SK-N-SH (cell line): Measurements from ENCODE around the gene EXOC6B. TPM values are rescaled to one million over a fixed set of nuclear protein-coding genes. Genes with fewer than 3 reads are reported as not detected.
"Not testable (repeated sequence)": the region's sequence is repeated elsewhere in the genome, so short reads cannot be mapped to it uniquely, and the experiment has no call there.

Experiments
- CTCF ChIA-PET: fragments of 300-600, 350-600 bp; formaldehyde crosslinking; extraction: SDS; loops from one replicate; lab custom pipeline; 2021; lab: Yijun Ruan, JAX
- POLR2A ChIA-PET: fragments of 350-600 bp; sonication (Branson Sonifier 250); formaldehyde crosslinking; extraction: SDS; loops from one replicate; lab custom pipeline; 2020; ENCODE audit warnings: antibody characterized with exemption, inconsistent platforms; lab: Yijun Ruan, JAX
- DNase-seq: peaks from one replicate; pipeline ENCODE4 v3.0.0; 2012
- H2AFZ ChIP-seq: fragments of 200-600 bp; sonication (generic); 2 replicates; pipeline ENCODE4 v1.8.1; 2016; ENCODE audit warnings: antibody characterized with exemption, mild to moderate bottlenecking, low read depth
- H3F3A ChIP-seq: fragments of 200-600 bp; sonication (generic); replicated peaks from 2 replicates; pipeline ENCODE3; 2016; ENCODE audit warnings: antibody characterized with exemption, mild to moderate bottlenecking; ENCODE audit not compliant: insufficient read depth
- H3K27ac ChIP-seq, 2 experiments: fragments of 200-500 bp in 1 of 2; fragments of 200-600 bp in 1 of 2; sonication (Bioruptor generic) in 1 of 2; sonication (generic), shearing (Covaris generic) in 1 of 2; 2 replicates each; pipeline versions ENCODE4 v1.5.1 to v1.6.1; 2014 to 2016; ENCODE audit warnings: low read depth in 2 of 2, inconsistent platforms in 1 of 2, low read length in 1 of 2, mild to moderate bottlenecking in 1 of 2, mixed read lengths in 1 of 2
- H3K27me3 ChIP-seq: fragments of 200-600 bp; sonication (generic), shearing (Covaris generic); 2 replicates; pipeline ENCODE4 v1.6.1; 2016; ENCODE audit warnings: mixed run types; ENCODE audit not compliant: insufficient read depth
- H3K36me3 ChIP-seq, 2 experiments: fragments of 200-500 bp in 1 of 2; fragments of 200-600 bp in 1 of 2; sonication (Bioruptor generic) in 1 of 2; sonication (generic) in 1 of 2; replicated peaks in 1 of 2; 2 replicates each; pipeline versions ENCODE3 to v1.5.1; 2014 to 2016; ENCODE audit warnings: low read length in 1 of 2, mild to moderate bottlenecking in 1 of 2; ENCODE audit not compliant: insufficient read depth in 2 of 2, control insufficient read depth in 1 of 2
- H3K4me1 ChIP-seq, 2 experiments: fragments of 200-500 bp in 1 of 2; fragments of 200-600 bp in 1 of 2; sonication (Bioruptor generic) in 1 of 2; sonication (generic), shearing (Covaris generic) in 1 of 2; 2 replicates each; pipeline versions ENCODE4 v1.5.1 to v1.6.1; 2014 to 2016; ENCODE audit warnings: low read depth in 1 of 2, low read length in 1 of 2, mixed run types in 1 of 2; ENCODE audit not compliant: insufficient read depth in 2 of 2, control insufficient read depth in 1 of 2
- H3K4me2 ChIP-seq: fragments of 200-600 bp; sonication (generic), shearing (Covaris generic); 2 replicates; pipeline ENCODE4 v1.6.1; 2017; ENCODE audit warnings: mixed run types
- H3K4me3 ChIP-seq, 2 experiments: fragments of 200-500 bp in 1 of 2; fragments of 200-600 bp in 1 of 2; sonication (Bioruptor generic) in 1 of 2; sonication (generic), shearing (Covaris generic) in 1 of 2; 2 replicates each; pipeline versions ENCODE4 v1.5.1 to v1.8.1; 2014 to 2016; ENCODE audit warnings: low read depth in 2 of 2, inconsistent platforms in 1 of 2, low read length in 1 of 2, mild to moderate bottlenecking in 1 of 2, mixed read lengths in 1 of 2, moderate library complexity in 1 of 2
- H3K79me2 ChIP-seq: fragments of 200-600 bp; sonication (generic); 2 replicates; pipeline ENCODE4 v1.8.1; 2017; ENCODE audit warnings: mild to moderate bottlenecking; ENCODE audit not compliant: insufficient read depth
- H3K9ac ChIP-seq: fragments of 200-600 bp; sonication (generic); 2 replicates; pipeline ENCODE4 v1.6.1; 2017; ENCODE audit warnings: mixed run types
- H3K9me2 ChIP-seq: fragments of 200-600 bp; sonication (generic); 2 replicates; pipeline ENCODE4 v1.6.1; 2017; ENCODE audit warnings: mixed run types
- H3K9me3 ChIP-seq: fragments of 200-600 bp; sonication (generic); 2 replicates; pipeline ENCODE4 v1.6.1; 2017; ENCODE audit warnings: mixed run types, mild to moderate bottlenecking, moderate library complexity
- H4K20me1 ChIP-seq: fragments of 200-600 bp; sonication (generic); 2 replicates; pipeline ENCODE4 v1.6.1; 2017; ENCODE audit warnings: mild to moderate bottlenecking, mixed run types; ENCODE audit not compliant: insufficient read depth
- ELF1 ChIP-seq: IDR thresholded peaks from 2 replicates; pipeline ENCODE4 v1.4.0; 2012
- GABPA ChIP-seq: IDR thresholded peaks from 2 replicates; pipeline ENCODE4 v1.4.0; 2012; ENCODE audit warnings: low read depth, mild to moderate bottlenecking
- MEF2A ChIP-seq: IDR thresholded peaks from 2 replicates; pipeline ENCODE4 v1.4.0; 2012; ENCODE audit warnings: low read depth, borderline replicate concordance
- POLR2AphosphoS5 ChIP-seq: IDR thresholded peaks from 2 replicates; pipeline ENCODE4 v1.6.1; 2012; ENCODE audit warnings: low read depth, low read length
- YY1 ChIP-seq: IDR thresholded peaks from 2 replicates; pipeline ENCODE4 v1.4.0; 2012; ENCODE audit warnings: low read depth, mild to moderate bottlenecking
- WGBS: methylation state at CpG from one replicate; pipeline ENCODE4 v1.1.6; 2017; ENCODE audit warnings: low lambda C conversion rate; 5-methylcytosine and 5-hydroxymethylcytosine counted together
- polyA plus RNA-seq, 3 experiments: library from polyadenylated mRNA; depleted of rRNA; stranded (reverse); fragments of >200 nt; gene quantifications; 2 replicates each; pipeline ENCODE4 v1.2.3, GENCODE V29; 2012
- TF ChIP-seq, protein P1 (sequence below): IDR thresholded peaks from 2 replicates; pipeline ENCODE4 v1.4.0; 2012; ENCODE audit warnings: low read depth, borderline replicate concordance
- TF ChIP-seq, protein P2 (sequence below): IDR thresholded peaks from 2 replicates; pipeline ENCODE4 v1.4.0; 2012; ENCODE audit warnings: low read depth, borderline replicate concordance
- TF ChIP-seq, protein P3 (sequence below): fragments of 200-600 bp; sonication (generic); IDR thresholded peaks from 2 replicates; pipeline ENCODE4 v1.6.1; 2017; ENCODE audit warnings: antibody characterized with exemption, mild to moderate bottlenecking, moderate library complexity

Gene EXOC6B
- polyA plus RNA-seq, 1 of the 3 experiments (the other 2 are of a cell fraction), result 7.4 TPM

DNA sequence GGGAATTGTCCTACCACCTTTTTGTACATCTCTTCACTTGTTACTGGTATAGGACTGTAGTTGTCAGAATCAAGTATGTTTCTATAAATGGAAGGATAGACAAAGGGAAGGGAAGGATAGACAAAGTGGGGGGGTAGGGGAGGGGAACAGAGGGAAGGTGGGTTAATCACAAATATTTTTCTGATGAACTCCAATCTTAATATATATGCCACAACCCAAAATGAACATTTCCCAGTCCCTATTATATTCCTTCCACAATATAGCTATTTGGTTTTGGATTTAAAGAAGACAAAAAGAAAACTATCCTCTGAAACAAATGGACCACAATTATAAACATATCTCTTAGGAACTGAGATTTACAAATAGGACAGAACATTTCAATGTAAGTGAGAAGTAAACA, 329.4 kb downstream of the EXOC6B start:
- Histone ChIP-seq H3K27me3 (no peaks in the 10 kb centered on the region), H3K4me2 (no peak overlapping the region), H3F3A (no peaks in the 10 kb centered on the region), H3K9ac (no peak overlapping the region), H3K4me1 (no peaks in the 10 kb centered on the region), H3K9me3 (no peaks in the 10 kb centered on the region), H3K27ac (no peak overlapping the region), H3K4me3 (no peak overlapping the region), H3K9me2 (no peaks in the 10 kb centered on the region), H2AFZ (no peak overlapping the region), H3K79me2 (no peaks in the 10 kb centered on the region), H4K20me1 (no peaks in the 10 kb centered on the region), H3K36me3 (peaks cover 5 to 36% of the 10 kb centered on the region in 2 experiments)
- DNase-seq, result no peak
- ChIA-PET CTCF (no interaction called here), POLR2A (no interaction called here)
- TF ChIP-seq, protein P1, sequence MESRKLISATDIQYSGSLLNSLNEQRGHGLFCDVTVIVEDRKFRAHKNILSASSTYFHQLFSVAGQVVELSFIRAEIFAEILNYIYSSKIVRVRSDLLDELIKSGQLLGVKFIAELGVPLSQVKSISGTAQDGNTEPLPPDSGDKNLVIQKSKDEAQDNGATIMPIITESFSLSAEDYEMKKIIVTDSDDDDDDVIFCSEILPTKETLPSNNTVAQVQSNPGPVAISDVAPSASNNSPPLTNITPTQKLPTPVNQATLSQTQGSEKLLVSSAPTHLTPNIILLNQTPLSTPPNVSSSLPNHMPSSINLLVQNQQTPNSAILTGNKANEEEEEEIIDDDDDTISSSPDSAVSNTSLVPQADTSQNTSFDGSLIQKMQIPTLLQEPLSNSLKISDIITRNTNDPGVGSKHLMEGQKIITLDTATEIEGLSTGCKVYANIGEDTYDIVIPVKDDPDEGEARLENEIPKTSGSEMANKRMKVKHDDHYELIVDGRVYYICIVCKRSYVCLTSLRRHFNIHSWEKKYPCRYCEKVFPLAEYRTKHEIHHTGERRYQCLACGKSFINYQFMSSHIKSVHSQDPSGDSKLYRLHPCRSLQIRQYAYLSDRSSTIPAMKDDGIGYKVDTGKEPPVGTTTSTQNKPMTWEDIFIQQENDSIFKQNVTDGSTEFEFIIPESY, result no peak

DNA sequence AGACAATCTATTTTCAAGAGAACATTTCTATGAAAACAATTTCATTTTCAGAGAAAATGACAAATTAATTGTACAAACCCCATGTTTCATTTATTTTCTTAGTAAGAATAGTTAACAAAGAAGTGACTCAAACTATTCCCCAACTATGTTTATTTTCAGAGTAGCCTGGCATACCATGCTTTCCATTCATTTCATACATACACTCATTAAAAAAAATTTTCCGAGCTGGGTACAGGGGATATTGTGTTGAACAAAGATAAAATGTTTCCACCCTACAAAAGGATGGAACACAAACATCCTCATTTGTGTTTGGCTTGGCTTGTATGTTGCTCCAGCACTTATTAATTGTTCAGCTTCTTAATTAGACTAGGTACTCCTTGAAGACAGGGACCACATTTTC, 331.4 kb downstream of the EXOC6B start:
- WGBS, result 91% methylated on average over 1 of the region's 1 CpG
- no peak for DNase-seq
- TF ChIP-seq YY1, result no peak
- TF ChIP-seq, protein P2, sequence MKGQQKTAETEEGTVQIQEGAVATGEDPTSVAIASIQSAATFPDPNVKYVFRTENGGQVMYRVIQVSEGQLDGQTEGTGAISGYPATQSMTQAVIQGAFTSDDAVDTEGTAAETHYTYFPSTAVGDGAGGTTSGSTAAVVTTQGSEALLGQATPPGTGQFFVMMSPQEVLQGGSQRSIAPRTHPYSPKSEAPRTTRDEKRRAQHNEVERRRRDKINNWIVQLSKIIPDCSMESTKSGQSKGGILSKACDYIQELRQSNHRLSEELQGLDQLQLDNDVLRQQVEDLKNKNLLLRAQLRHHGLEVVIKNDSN, result no peak
- no peak for TF ChIP-seq GABPA
- TF ChIP-seq, protein P3, sequence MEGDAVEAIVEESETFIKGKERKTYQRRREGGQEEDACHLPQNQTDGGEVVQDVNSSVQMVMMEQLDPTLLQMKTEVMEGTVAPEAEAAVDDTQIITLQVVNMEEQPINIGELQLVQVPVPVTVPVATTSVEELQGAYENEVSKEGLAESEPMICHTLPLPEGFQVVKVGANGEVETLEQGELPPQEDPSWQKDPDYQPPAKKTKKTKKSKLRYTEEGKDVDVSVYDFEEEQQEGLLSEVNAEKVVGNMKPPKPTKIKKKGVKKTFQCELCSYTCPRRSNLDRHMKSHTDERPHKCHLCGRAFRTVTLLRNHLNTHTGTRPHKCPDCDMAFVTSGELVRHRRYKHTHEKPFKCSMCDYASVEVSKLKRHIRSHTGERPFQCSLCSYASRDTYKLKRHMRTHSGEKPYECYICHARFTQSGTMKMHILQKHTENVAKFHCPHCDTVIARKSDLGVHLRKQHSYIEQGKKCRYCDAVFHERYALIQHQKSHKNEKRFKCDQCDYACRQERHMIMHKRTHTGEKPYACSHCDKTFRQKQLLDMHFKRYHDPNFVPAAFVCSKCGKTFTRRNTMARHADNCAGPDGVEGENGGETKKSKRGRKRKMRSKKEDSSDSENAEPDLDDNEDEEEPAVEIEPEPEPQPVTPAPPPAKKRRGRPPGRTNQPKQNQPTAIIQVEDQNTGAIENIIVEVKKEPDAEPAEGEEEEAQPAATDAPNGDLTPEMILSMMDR, result no peak
- no peak for TF ChIP-seq POLR2AphosphoS5
- no peak for TF ChIP-seq ELF1
- no peak for TF ChIP-seq MEF2A

DNA sequence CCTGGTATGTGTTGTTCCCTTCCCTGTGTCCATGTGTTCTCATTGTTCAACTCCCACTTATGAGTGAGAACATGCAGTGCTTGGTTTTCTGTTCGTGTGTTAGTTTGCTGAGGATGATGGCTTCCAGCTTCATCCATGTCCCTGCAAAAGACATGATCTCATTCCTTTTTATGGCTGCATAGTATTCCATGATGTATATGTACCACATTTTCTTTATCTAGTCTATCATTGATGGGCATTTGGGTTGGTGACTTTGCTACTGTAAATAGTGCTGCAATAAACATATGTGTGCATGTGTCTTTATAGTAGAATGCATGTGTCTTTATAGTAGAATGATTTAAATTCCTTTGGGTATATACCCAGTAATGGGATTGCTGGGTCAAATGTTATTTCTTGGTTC, 341.2 kb downstream of the EXOC6B start:
- H2AFZ ChIP-seq, CTCF ChIA-PET, H3F3A ChIP-seq, H3K27me3 ChIP-seq, H3K9ac ChIP-seq, DNase-seq, H3K79me2 ChIP-seq, H3K9me3 ChIP-seq, POLR2A ChIA-PET, H3K4me1 ChIP-seq, H4K20me1 ChIP-seq, H3K9me2 ChIP-seq, H3K27ac ChIP-seq, H3K4me2 ChIP-seq, H3K4me3 ChIP-seq: not testable (repeated sequence)
- WGBS, result 90% methylated on average over 1 of the region's 1 CpG
- peaks cover under 1 to 14% of the 10 kb centered on the region in 2 experiments for H3K36me3 ChIP-seq

More for the DNA sequence above, 331.4 kb downstream of the EXOC6B start:
- Histone ChIP-seq H3K9ac (no peak overlapping the region), H3K9me3 (no peaks in the 10 kb centered on the region), H2AFZ (no peak overlapping the region), H3F3A (no peaks in the 10 kb centered on the region), H3K36me3 (peaks cover 12 to 26% of the 10 kb centered on the region in 2 experiments), H3K4me1 (no peaks in the 10 kb centered on the region), H4K20me1 (no peaks in the 10 kb centered on the region), H3K79me2 (no peaks in the 10 kb centered on the region), H3K27ac (no peak overlapping the region), H3K4me2 (no peak overlapping the region), H3K4me3 (no peak overlapping the region), H3K27me3 (no peaks in the 10 kb centered on the region), H3K9me2 (no peaks in the 10 kb centered on the region)
- ChIA-PET CTCF (no interaction called here), POLR2A (no interaction called here)
